ENCODE results near the gene PCSK7. TPM values are rescaled to one million over a fixed set of nuclear protein-coding genes. Genes with fewer than 3 reads are reported as not detected.

The PCSK7 gene
- total RNA-seq, 4 donors from 2014 or later = 136 to 244 (median 171) TPM

DNA sequence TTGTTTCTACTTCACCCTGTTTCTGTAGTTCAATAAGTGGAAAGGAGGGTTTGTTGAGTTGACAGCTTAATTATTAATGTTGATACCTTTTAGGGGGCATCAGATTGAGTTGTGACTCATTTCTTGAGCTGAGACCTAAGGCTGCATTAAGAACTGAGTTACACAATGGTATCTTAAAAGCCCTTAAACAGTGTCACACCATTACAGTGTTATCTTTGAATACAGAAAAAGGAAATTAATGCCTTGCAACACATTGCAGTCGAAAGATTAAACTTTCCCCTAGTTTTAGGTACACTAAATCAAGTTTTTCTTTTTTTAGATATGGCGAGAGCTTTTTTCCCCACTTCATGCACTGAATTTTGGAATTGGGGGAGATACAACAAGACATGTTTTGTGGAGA lies 71.0 kb downstream of the PCSK7 start:
- Histone ChIP-seq H3K27ac (no peak overlapping the region), H3K27me3 (no peaks in the 10 kb centered on the region), H3K36me3 (peaks cover 0 to 79% (median 8%) of the 10 kb centered on the region in 3 donors), H3K9me3 (no peaks in the 10 kb centered on the region), H3K4me1 (no peaks in the 10 kb centered on the region), H3K4me3 (no peak overlapping the region)
- TF ChIP-seq POLR2A (IDR thresholded peaks at IDR 0.05) = no peak
- no peak for DNase-seq

- DNase-seq = no peak
- H3K4me3 ChIP-seq = no peak overlapping the region
- no peak overlapping the region for H3K27ac ChIP-seq
- H3K27me3 ChIP-seq = no peaks in the 10 kb centered on the region
- H3K36me3 ChIP-seq = peaks cover 0 to 76% (median 8%) of the 10 kb centered on the region in 3 donors
- H3K9me3 ChIP-seq = no peaks in the 10 kb centered on the region
- H3K4me1 ChIP-seq = no peaks in the 10 kb centered on the region
- TF ChIP-seq, protein P1, sequence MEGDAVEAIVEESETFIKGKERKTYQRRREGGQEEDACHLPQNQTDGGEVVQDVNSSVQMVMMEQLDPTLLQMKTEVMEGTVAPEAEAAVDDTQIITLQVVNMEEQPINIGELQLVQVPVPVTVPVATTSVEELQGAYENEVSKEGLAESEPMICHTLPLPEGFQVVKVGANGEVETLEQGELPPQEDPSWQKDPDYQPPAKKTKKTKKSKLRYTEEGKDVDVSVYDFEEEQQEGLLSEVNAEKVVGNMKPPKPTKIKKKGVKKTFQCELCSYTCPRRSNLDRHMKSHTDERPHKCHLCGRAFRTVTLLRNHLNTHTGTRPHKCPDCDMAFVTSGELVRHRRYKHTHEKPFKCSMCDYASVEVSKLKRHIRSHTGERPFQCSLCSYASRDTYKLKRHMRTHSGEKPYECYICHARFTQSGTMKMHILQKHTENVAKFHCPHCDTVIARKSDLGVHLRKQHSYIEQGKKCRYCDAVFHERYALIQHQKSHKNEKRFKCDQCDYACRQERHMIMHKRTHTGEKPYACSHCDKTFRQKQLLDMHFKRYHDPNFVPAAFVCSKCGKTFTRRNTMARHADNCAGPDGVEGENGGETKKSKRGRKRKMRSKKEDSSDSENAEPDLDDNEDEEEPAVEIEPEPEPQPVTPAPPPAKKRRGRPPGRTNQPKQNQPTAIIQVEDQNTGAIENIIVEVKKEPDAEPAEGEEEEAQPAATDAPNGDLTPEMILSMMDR (IDR thresholded peaks at IDR 0.05) = no peak
- no peak for TF ChIP-seq POLR2A (IDR thresholded peaks at IDR 0.05)
Measured at GRCh38 chr11:117159892-117160291, 72.0 kb downstream of the PCSK7 start.

GRCh38 chr11:117157507-117157906 lies 74.4 kb downstream of the PCSK7 start:
- no peak for DNase-seq
- no peaks in the 10 kb centered on the region for H3K4me1 ChIP-seq
- no peaks in the 10 kb centered on the region for H3K9me3 ChIP-seq
- peaks cover 0 to 64% (median 0%) of the 10 kb centered on the region in 3 donors for H3K36me3 ChIP-seq
- no peaks in the 10 kb centered on the region for H3K27me3 ChIP-seq
- no peak overlapping the region for H3K27ac ChIP-seq
- TF ChIP-seq, protein P1 (IDR thresholded peaks at IDR 0.05) = no peak
- TF ChIP-seq POLR2A (IDR thresholded peaks at IDR 0.05) = no peak
- H3K4me3 ChIP-seq = no peak overlapping the region

GRCh38 chr11:117154468-117154867 lies 77.4 kb downstream of the PCSK7 start:
- no peak for TF ChIP-seq POLR2A (IDR thresholded peaks at IDR 0.05)
- TF ChIP-seq, protein P1 (IDR thresholded peaks at IDR 0.05) = no peak
- no peak for DNase-seq
- no peaks in the 10 kb centered on the region for H3K9me3 ChIP-seq
- H3K36me3 ChIP-seq = peaks cover 0 to 36% (median 5%) of the 10 kb centered on the region in 3 donors
- H3K27me3 ChIP-seq = no peaks in the 10 kb centered on the region
- no peak overlapping the region for H3K27ac ChIP-seq
- H3K4me3 ChIP-seq = no peak overlapping the region
- H3K4me1 ChIP-seq = peaks cover 0 to 7% (median 0%) of the 10 kb centered on the region in 4 donors

Small RNA genes lying within 50 kb of the gene (small RNA-seq; reads per million reads assigned to genes)
- gene RF00564 = 0 reads per million in 2 donors

Other genes with a start within 250 kb of the PCSK7 start
- gene SIK3, start 133.6 kb downstream of the PCSK7 start, total RNA-seq = 10 to 100 TPM; 58.8 to 85.8 (median 59.8) TPM
- 10 to 100 TPM; 45.4 to 96.2 (median 66.9) TPM for gene PAFAH1B2, start 87.8 kb downstream of the PCSK7 start, total RNA-seq
- 100 to 1,000 TPM in 3 of 4 donors, 10 to 100 TPM in 1; 69.3 to 201 (median 162) TPM for gene SIDT2, start 53.3 kb downstream of the PCSK7 start, total RNA-seq
- 100 to 1,000 TPM; 110 to 361 (median 254) TPM for gene TAGLN, start 32.7 kb downstream of the PCSK7 start, total RNA-seq
- gene RNF214, start 598 bp upstream of the PCSK7 start, total RNA-seq = 10 to 100 TPM; 10.2 to 32.2 (median 13.4) TPM
- 1 to 10 TPM; 2.5 to 7.6 (median 6.3) TPM for gene BACE1-AS, start 59.3 kb upstream of the PCSK7 start, total RNA-seq
- 10 to 100 TPM in 2 of 4 donors, 1 to 10 TPM in 2; 5.6 to 11.4 (median 8.9) TPM for gene BACE1, start 84.2 kb upstream of the PCSK7 start, total RNA-seq
- gene CEP164, start 95.8 kb upstream of the PCSK7 start, total RNA-seq = 10 to 100 TPM; 12.3 to 45.4 (median 27.2) TPM